ENCODE measurements around the gene PEX19.

Gene PEX19

GRCh38 chr1:160236806-160237205, 48.1 kb downstream of the PEX19 start:
- no peak for DNase-seq

DNA sequence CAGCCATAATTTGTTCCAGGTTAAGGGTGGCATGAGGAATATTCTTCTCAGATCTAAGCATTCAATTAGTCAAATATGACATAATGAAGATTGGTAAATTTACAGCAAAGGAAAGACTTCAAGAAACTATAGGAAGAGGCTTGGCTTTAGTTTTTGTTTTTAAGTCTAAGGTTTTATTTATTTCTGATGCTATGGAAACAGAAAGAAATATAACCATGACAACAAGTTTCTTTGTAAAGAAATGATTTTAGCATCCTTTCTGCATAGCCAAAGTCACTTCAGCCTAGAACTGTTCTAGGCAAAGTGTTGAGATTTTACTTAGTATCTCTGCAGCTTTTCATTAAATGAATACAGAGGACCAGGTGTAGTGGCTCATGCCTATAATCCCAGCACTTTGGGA, 52.0 kb downstream of the PEX19 start:
- DNase-seq: no peak

- DNase-seq: no peak
Observed at GRCh38 chr1:160228431-160228830, 56.5 kb downstream of the PEX19 start.

DNA sequence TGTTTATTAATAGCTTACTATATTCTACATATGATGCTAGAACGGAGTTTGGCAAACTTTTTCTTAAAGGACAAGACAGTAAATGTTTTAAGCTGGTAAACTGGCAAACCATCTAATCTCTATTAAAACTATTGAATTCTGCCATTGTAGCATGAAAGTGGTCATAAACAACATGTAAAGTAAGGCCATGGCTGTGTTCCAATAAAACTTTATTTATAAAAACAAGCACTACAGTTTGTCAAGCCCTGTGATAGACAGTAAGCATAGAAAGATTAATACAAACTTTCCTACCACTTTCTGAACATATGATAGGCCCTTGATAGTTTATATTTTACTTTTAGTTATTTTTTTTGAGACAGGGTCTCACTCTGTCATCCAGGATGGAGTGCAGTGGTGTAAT, 57.4 kb downstream of the PEX19 start:
- DNase-seq: no peak

DNA sequence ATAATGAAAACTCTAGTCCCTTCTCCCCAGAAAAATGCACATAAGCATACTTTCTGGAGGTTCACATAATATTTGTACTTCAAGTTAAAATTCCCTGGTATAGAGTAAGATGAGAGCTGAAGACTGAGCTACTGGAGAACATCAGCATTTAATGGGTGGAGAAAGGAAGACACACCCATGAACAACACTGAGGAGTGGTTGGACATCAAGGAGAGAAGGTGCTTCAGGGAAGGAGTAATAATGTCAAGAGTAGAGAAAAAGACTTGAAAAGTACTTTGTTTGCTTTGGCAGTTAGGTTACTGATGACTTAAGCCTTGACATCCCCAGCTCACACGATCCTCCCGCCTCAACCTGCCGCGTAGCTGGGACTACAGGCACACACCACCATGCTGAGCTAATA, 57.9 kb downstream of the PEX19 start:
- DNase-seq: no peak

Data from right hindlimb (tissue), 1 donor.